ENCODE measurements around the gene TRMT2A. TPM values are rescaled to one million over a fixed set of nuclear protein-coding genes. Genes with fewer than 3 reads are reported as not detected.

TRMT2A gene
- total RNA-seq, 1 donor = 28.7 TPM

- TF ChIP-seq CTCF (IDR thresholded peaks at IDR 0.05; ENCODE audit: insufficient read depth, low read length) = no peak
Observed at GRCh38 chr22:20154602-20155187, 37.7 kb upstream of the TRMT2A start.

GRCh38 chr22:20153945-20154344, 36.9 kb upstream of the TRMT2A start:
- no peak overlapping the region for H3K4me3 ChIP-seq (ENCODE audit: low read depth, low read length)
- no peak for DNase-seq (ENCODE audit: low read depth)
- TF ChIP-seq CTCF (IDR thresholded peaks at IDR 0.05; ENCODE audit: insufficient read depth, low read length) = no peak

More at GRCh38 chr22:20154602-20155187, 37.7 kb upstream of the TRMT2A start:
- DNase-seq (ENCODE audit: low read depth) = no peak
- peak overlapping the region; percentile 53 for H3K4me3 ChIP-seq (ENCODE audit: low read depth, low read length)

- no peak for DNase-seq (ENCODE audit: low read depth)
- no peak for TF ChIP-seq CTCF (IDR thresholded peaks at IDR 0.05; ENCODE audit: insufficient read depth, low read length)
Observed at GRCh38 chr22:20152464-20152890, 35.5 kb upstream of the TRMT2A start.

GRCh38 chr22:20151276-20151588, 34.2 kb upstream of the TRMT2A start:
- no peak for DNase-seq (ENCODE audit: low read depth)
- H3K4me3 ChIP-seq (ENCODE audit: low read depth, low read length) = no peak overlapping the region
- no peak for TF ChIP-seq CTCF (IDR thresholded peaks at IDR 0.05; ENCODE audit: insufficient read depth, low read length)

More at GRCh38 chr22:20152464-20152890, 35.5 kb upstream of the TRMT2A start:
- H3K4me3 ChIP-seq (ENCODE audit: low read depth, low read length) = no peak overlapping the region

GRCh38 chr22:20150381-20151275, 33.6 kb upstream of the TRMT2A start, which contains the start of gene CCDC188:
TSS of gene CCDC188 (minus strand) at chr22:20151055. CDS start at chr22:20150986, 69 bp downstream.
- no peak within 1 kb of the TSS for H3K4me3 ChIP-seq (ENCODE audit: low read depth, low read length)
- no peak for TF ChIP-seq CTCF (IDR thresholded peaks at IDR 0.05; ENCODE audit: insufficient read depth, low read length)
- no peak for DNase-seq (ENCODE audit: low read depth)

- no peak overlapping the region for H3K4me3 ChIP-seq (ENCODE audit: low read depth, low read length)
- TF ChIP-seq CTCF (IDR thresholded peaks at IDR 0.05; ENCODE audit: insufficient read depth, low read length) = no peak
Observed at GRCh38 chr22:20149257-20150250, 32.5 kb upstream of the TRMT2A start.

More at GRCh38 chr22:20149257-20150250, 32.5 kb upstream of the TRMT2A start:
- DNase-seq (ENCODE audit: low read depth) = no peak
